Heart right ventricle (tissue), 16 donors: ENCODE results near the gene TBC1D22A. TPM values are rescaled to one million over a fixed set of nuclear protein-coding genes. Genes with fewer than 3 reads are reported as not detected.

Source experiments
- ATAC-seq, 8 donors: fragments of 200-7000 bp; cut with Tn5 transposase; one replicate each; pipeline ENCODE4 v1.9.1; 2020; ENCODE audit warnings: mild to moderate bottlenecking in 8 of 8, moderate library complexity in 8 of 8, moderate number of reproducible peaks in 1 of 8
- DNase-seq, 2 donors: peaks; one replicate each; pipeline ENCODE4 v3.0.0-alpha.2; 2020
- H3K27ac ChIP-seq, 10 donors: fragments of 200-600 bp; sonication (generic) in 2 of 10; one replicate each; pipeline versions ENCODE4 v1.5.0 to v1.8.0; 2020 to 2022; ENCODE audit warnings: mild to moderate bottlenecking in 3 of 10
- H3K27me3 ChIP-seq, 7 donors: fragments of 200-600 bp; one replicate each; pipeline ENCODE4 v1.8.0; 2021 to 2022; ENCODE audit warnings: mild to moderate bottlenecking in 2 of 7
- H3K36me3 ChIP-seq, 9 donors: fragments of 200-600 bp; sonication (generic) in 1 of 9; one replicate each; pipeline versions ENCODE4 v1.5.0 to v1.8.0; 2020 to 2022; ENCODE audit warnings: mild to moderate bottlenecking in 2 of 9
- H3K4me1 ChIP-seq, 9 donors: fragments of 200-600 bp; sonication (generic) in 1 of 9; one replicate each; pipeline versions ENCODE4 v1.5.0 to v1.8.0; 2020 to 2022; ENCODE audit warnings: mild to moderate bottlenecking in 4 of 9
- H3K4me3 ChIP-seq, 10 donors: fragments of 200-600 bp; sonication (generic) in 2 of 10; one replicate each; pipeline versions ENCODE4 v1.5.0 to v1.8.0; 2020 to 2022; ENCODE audit warnings: mild to moderate bottlenecking in 7 of 10, moderate library complexity in 2 of 10
- H3K9me3 ChIP-seq, 11 donors: fragments of 200-600 bp in 10 of 11; sonication (generic) in 2 of 11; one replicate each; pipeline versions ENCODE4 v1.5.0 to v1.8.0; 2013 to 2022; ENCODE audit warnings: mild to moderate bottlenecking in 2 of 11, control low read depth in 1 of 11, moderate library complexity in 1 of 11
- WGBS, 2 donors: extraction: QIAGEN DNeasy Blood & Tissue Kit; methylation state at CpG; one replicate each; pipeline ENCODE4 v1.1.7; 2013; ENCODE audit warnings: inconsistent platforms in 1 of 2; 5-methylcytosine and 5-hydroxymethylcytosine counted together
- intact Hi-C, 10 donors: fragments of 100-400 bp; cut with DNase I; formaldehyde crosslinking; loops; one replicate each; pipeline versions ENCODE4 v1.11.1 to v1.14.2; 2022
- polyA plus RNA-seq, 2 donors: library from polyadenylated mRNA; stranded (reverse); fragments of 200-250 nt; gene quantifications; one replicate each; pipeline ENCODE4 v1.2.3, GENCODE V29; 2013
- total RNA-seq, 10 donors: library from RNA; stranded (reverse); fragmentation: NEBNext Ultra II Directional in 3 of 10; extraction: Animal tissue kit (Norgen Biotek cat#: 25700) in 3 of 10; gene quantifications; one replicate each; pipeline versions ENCODE4 v1.2.1 to v1.2.4, GENCODE V29; 2021 to 2023
- TF ChIP-seq, protein P1 (sequence below), 9 donors: fragments of 200-600 bp; sonication (generic) in 2 of 9; IDR thresholded peaks; one replicate each; pipeline versions ENCODE4 v1.5.0 to v1.8.0; 2021 to 2022; ENCODE audit warnings: antibody characterized with exemption in 9 of 9, mild to moderate bottlenecking in 5 of 9, moderate library complexity in 1 of 9
- donor health status: Arrhythmogenic right ventricular cardiomyopathy.
- donor health status: ischemic (EF 13 %, LVEDD 7.1; RV severe dilation, severe dysfunction).
- donor health status: healthy with polysubstance abuse.
- donor health status: DM: no; HTN: yes; CAD: no.
- donor health status: DM: no; HTN: no; CAD: no.
- donor health status: ischemic (EF 25% LVEDD 6.9; RV normal size, moderate dysfunction).
- donor health status: ischemic (EF 25% LVEDD 5.7; RV mildly dilated, moderate dysfunction).
- donor health status: healthy.
- donor health status: DM: yes; HTN: yes; CAD: no.
- donor health status: Ischemic cardiomyopathy.
- donor health status: ischemic (EF 35%, LVEDD 5.7; RV mildly dilated, moderate dysfunction).
- donor health status: nonischemic (EF 11% LVEDD 7.7; RV severe dilation, severe dysfunction).
- donor health status: DM: yes; HTN: yes; CAD: no.
- donor health status: PGD.
- donor health status: ischemic (EF 29% LVEDD 5.4; RV normal size, mild dysfunction).
- donor health status: nonischemic (EF 23%, LVEDD 6.1; RV moderate dilation, normal function).

Gene TBC1D22A
- total and polyA plus RNA-seq, 12 donors: 7.2 to 27.9 (median 17.9) TPM

DNA sequence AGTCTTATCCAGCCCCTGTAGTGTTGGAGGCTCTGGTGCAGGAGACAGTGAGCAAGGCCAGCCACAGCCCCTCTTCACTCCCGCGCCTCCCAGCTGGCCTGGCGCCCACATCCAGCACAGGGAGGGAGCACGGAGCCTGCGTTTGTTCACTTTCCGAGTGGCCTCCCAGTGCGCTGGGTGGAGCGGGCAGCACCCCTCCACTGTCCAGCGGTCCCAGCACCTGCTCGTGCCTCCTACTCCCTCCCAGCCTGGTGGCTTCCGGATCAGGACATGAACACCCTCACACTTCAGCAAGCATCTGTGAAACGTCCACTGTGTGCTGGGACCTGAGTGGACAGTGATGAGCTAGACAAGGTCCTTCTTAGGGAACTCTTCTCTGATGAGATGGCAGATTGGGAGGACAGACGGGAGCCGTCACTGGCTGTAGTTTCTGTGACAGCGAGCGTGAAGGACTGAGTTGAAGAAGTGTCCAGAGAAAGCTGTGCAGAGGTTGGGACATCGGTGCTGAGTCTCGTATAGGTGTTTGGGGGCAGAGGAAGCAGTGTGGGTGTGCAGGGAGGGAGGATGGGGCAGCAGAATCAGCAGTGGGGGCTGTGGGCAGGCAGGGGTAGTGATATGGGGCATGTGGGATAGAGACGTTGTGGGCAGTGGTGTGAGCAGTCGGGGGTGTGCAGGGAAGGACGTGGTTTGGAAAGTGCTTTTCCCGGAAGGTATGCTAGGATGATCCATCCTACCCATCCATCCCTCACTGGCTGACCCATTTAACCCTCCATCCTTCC, 256.8 kb downstream of the TBC1D22A start:
- DNase-seq: no peak
- Histone ChIP-seq H3K36me3 (peaks cover 0 to 5% (median 0%) of the 10 kb centered on the region in 9 donors), H3K9me3 (no peaks in the 10 kb centered on the region), H3K4me1 (peaks cover 0 to 6% (median 0%) of the 10 kb centered on the region in 9 donors), H3K4me3 (no peak overlapping the region), H3K27ac (no peak overlapping the region), H3K27me3 (no peaks in the 10 kb centered on the region)
- intact Hi-C loops: no loop called here
- TF ChIP-seq, protein P1, sequence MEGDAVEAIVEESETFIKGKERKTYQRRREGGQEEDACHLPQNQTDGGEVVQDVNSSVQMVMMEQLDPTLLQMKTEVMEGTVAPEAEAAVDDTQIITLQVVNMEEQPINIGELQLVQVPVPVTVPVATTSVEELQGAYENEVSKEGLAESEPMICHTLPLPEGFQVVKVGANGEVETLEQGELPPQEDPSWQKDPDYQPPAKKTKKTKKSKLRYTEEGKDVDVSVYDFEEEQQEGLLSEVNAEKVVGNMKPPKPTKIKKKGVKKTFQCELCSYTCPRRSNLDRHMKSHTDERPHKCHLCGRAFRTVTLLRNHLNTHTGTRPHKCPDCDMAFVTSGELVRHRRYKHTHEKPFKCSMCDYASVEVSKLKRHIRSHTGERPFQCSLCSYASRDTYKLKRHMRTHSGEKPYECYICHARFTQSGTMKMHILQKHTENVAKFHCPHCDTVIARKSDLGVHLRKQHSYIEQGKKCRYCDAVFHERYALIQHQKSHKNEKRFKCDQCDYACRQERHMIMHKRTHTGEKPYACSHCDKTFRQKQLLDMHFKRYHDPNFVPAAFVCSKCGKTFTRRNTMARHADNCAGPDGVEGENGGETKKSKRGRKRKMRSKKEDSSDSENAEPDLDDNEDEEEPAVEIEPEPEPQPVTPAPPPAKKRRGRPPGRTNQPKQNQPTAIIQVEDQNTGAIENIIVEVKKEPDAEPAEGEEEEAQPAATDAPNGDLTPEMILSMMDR (IDR thresholded peaks at IDR 0.05): no peak
- ATAC-seq: peak in 1 of 8 donors; percentile 23
- WGBS, 2 donors: 79 to 83% methylated on average over 21 to 22 of the region's 22 CpGs

DNA sequence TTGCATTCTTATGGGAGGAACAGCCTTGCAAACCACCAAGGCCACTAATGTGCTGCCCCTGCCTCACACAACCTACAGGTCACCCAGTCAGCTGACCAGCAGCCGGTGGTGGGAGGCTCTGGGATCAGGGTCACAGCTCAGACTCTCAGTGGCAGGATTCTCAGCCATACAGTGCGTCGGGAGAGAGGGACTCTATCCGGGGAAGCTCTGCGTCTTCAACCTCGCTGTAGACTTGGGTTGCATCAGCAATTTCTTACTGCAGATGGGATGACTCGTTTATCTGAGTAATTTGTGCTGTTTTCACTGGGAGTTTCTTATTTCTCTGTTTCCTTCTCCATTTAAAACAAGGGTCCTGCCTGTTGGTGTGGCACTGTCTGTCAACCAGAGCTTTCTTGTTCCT, 257.7 kb downstream of the TBC1D22A start:
- Histone ChIP-seq H3K9me3 (no peaks in the 10 kb centered on the region), H3K36me3 (peaks cover 0 to 5% (median 0%) of the 10 kb centered on the region in 9 donors), H3K4me1 (peaks cover 0 to 6% (median 0%) of the 10 kb centered on the region in 9 donors), H3K4me3 (no peak overlapping the region), H3K27me3 (no peaks in the 10 kb centered on the region), H3K27ac (no peak overlapping the region)
- intact Hi-C loops: no loop called here
- 93 to 97% methylated on average over 7 of the region's 7 CpGs for WGBS, 2 donors
- ATAC-seq (no peak), DNase-seq (no peak)
- TF ChIP-seq, protein P1 (IDR thresholded peaks at IDR 0.05): no peak

DNA sequence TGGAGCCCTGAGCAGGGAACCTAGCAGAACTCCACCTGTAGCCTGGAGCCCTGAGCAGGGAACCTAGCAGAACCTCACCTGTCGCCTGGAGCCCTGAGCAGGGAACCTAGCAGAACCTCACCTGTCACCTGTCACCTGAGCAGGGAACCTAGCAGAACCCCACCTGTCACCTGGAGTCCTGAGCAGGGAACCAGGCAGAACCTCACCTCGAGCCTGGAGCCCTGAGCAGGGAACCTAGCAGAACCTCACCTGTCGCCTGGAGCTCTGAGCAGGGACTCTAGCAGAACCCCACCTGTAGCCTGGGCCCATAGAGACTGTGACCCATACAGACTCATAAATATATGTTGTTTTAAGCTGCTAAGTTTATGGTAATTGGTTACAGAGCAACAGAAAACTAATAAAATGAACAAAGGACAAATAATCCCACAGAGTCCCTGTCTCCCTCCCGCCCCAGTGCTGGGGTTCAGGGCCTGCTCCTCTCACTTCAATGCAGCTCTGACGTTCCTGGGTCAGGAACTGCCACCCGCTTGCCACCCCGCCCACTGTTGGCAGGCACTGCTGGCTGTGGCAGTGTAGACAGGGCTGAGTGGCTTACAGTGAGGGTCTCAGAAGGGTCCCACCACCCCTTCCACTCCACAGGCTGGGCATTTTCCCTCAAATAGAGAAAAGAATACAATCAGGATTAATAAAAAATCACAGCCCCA, 259.1 kb downstream of the TBC1D22A start:
- ATAC-seq: no peak
- Histone ChIP-seq H3K27ac (no peak overlapping the region), H3K36me3 (peaks cover 0 to 5% (median 0%) of the 10 kb centered on the region in 9 donors)

DNA sequence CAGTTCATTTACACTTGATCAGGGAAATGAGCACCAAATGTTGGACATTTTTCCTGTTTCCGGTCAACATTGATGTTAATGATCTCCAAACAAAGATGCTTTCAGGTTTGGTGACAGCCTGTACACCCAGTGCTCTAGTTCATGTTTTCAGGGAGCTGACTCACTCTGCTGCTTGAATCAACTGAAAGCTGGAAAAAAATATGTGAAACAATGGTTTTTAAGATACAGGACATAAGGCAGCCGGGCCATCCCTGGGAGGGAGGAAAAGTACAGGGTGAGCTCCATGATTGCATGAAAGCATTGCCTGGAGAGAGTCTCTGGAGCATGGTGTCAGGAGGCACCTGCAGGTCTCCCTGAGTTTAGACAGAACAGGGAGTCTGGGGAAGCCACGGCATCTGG, 259.6 kb downstream of the TBC1D22A start:
- Histone ChIP-seq H3K36me3 (peaks cover 0 to 5% (median 0%) of the 10 kb centered on the region in 9 donors), H3K9me3 (no peaks in the 10 kb centered on the region), H3K4me3 (no peak overlapping the region), H3K27me3 (no peaks in the 10 kb centered on the region), H3K4me1 (peaks cover 0 to 6% (median 0%) of the 10 kb centered on the region in 9 donors), H3K27ac (no peak overlapping the region)
- ATAC-seq (no peak), DNase-seq (no peak)
- 89 to 93% methylated on average over 3 of the region's 3 CpGs for WGBS, 2 donors
- TF ChIP-seq, protein P1 (IDR thresholded peaks at IDR 0.05): no peak
- intact Hi-C loops: no loop called here

More for the DNA sequence above, 259.1 kb downstream of the TBC1D22A start:
- TF ChIP-seq, protein P1 (IDR thresholded peaks at IDR 0.05): no peak
- peaks cover 0 to 6% (median 0%) of the 10 kb centered on the region in 9 donors for H3K4me1 ChIP-seq
- intact Hi-C loops: no loop called here
- WGBS, 2 donors: 88 to 95% methylated on average over 7 of the region's 7 CpGs
- no peak overlapping the region for H3K4me3 ChIP-seq
- no peaks in the 10 kb centered on the region for H3K9me3 ChIP-seq
- DNase-seq: no peak
- no peaks in the 10 kb centered on the region for H3K27me3 ChIP-seq
